Measurements from ENCODE around the gene HMGB2. TPM values are rescaled to one million over a fixed set of nuclear protein-coding genes. Genes with fewer than 3 reads are reported as not detected.

Gene HMGB2
- 35.6 and 48.3 TPM in 2 replicates for total RNA-seq (ENCODE audit: low replicate concordance)

DNA sequence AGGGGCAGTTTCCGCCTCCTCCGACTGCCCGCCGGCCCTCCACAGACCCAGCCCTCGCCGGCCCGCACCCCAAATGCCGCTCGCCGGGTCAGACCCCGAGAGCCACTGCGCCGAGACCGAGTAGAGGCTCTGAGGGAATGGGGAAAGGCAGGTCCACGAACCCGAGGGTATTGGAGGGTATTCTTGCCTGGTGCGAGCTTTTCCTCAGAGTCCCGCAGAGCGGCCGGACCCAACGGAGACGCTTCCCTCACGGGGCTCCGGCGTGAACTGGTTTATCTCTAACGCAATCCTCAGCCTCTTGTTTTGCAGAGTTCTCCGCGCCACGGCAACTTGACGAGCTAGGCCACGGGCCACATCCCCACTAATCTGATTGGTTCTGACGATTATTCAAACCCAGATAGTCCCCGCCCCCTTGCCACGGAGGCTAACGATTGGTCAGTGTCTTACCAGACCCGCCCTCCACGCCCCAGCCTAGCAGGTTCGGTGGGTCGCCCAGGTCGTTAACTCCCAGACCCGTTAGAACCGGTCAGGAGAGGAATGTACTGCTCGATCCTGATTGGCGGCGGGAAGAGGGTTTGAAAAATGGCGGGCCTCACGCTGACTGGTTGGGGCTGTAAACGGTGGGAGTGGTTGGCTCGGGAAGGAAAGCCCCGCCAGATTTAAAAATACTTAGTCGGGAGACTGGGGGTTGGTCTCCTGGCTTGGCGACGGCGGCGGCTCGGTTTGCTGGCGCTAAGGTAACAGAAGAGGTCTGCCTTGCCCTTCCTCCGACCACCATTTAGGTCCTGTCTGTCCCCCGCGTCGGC lies at the start of gene HMGB2:
Gene HMGB2, minus strand, starts transcription at position 274 of the 806 bp plus-strand sequence. CDS start 709 bp downstream, outside the sequence.

DNA sequence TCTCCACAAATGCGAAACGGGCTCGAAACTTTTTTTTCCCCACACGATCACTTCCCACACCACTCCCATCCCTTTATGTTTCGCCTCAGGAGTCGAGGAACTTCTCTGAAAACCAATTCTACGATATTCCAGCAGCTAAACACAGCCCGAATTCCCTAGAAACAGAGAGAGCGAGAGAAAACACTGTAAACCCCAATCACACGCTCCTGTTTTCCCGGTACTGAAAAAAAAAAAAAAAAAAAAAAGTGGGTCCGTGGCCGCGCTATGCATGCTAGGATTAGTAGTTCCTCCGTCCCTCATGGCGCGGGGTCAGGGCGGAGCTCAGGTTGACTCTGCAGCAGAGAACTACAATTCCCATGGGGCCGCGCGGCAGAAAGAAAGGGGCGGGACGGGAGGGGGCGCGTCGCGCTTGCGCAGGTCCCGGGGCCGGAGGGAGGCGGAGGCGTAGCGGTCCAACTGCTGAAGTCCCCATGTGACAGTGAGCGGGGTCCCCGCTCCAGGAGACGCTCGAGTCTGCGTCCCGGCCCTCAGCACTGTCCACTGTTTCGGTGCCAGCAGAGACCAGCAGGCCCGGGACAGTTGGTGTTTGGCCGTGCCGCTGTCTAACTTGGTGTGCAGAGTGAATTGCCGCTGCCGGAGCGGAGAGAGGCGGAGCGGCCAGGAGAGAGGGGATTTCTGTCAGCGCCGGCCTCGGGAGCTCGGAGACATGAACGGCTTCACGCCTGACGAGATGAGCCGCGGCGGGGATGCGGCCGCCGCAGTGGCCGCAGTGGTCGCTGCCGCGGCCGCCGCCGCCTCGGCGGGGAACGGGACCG lies 36.5 kb upstream of the HMGB2 start, which contains the start of gene SAP30:
Gene SAP30, plus strand, starts transcription at position 478 of the 815 bp plus-strand sequence. Its CDS starts 229 bp downstream, at position 707.

Other genes starting within 250 kb of the HMGB2 start
- gene GALNT7, start 165.5 kb downstream of the HMGB2 start, total RNA-seq (ENCODE audit: low replicate concordance) = 9.8 and 35.3 TPM in 2 replicates
- 12.8 and 30.5 TPM in 2 replicates for gene SAP30, start 36.6 kb upstream of the HMGB2 start, total RNA-seq (ENCODE audit: low replicate concordance)
- gene SCRG1, start 64.8 kb upstream of the HMGB2 start, total RNA-seq (ENCODE audit: low replicate concordance) = 0.23 and 0.35 TPM in 2 replicates
- 9.1 and 12.6 TPM in 2 replicates for gene HAND2, start 195.9 kb upstream of the HMGB2 start, total RNA-seq (ENCODE audit: low replicate concordance)